Medulla oblongata (tissue), 1 donor: ENCODE results near the gene RTL1.
A peak's percentile ranks its signal among the peaks of the same experiment; 100 is the strongest.

ENCODE experiments used
- DNase-seq: peaks from one replicate; pipeline ENCODE4 v3.0.0-alpha.2; 2015; ENCODE audit errors: extremely low spot score

RTL1 gene

DNA sequence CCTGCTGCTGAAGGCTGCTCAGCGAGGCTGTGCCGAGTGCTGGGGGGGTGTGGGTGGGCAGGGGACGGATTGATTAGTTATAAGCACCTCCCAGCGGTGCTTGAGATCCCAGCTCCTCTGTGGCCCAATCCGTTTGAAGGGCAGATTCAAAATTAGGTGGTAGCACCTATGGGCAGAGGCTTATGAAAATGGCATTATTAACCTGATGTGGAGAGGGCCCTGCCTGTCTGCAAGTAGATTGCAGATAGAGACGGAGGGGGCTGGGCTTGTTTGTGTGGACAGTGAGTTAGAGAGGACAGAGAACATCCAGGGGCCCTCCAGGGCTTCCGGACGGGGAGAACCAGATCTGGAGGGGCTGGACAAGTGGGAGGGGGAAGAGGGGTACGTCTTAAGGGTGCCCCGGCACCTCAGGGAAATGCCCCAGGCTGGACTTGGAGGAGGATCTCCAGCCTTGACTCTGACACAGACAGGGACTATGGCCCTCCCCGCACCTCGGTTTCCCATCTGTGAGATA is at the start of gene RTL1:
TSS of gene RTL1 (minus strand) at position 51 of the 514 bp plus-strand sequence. CDS start 18,934 bp downstream, outside the sequence.
- DNase-seq: no peak

DNA sequence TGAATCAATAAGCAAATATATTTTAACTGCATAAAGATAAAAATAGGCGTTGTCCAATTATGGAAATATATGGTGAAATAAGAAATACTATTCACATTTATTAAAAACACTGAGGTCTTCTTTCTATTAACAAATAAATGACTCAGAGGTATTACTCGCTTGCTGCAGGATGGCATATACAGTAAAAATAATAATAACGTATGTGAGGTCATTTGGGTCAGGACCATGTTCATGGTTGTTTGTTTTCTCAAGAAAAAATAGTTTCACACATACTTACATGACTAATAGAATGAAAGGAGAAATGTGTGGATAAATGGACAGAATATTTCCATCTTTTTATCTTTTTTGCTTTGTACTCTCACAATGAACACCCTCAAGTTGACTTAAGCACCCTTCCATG is 46.5 kb upstream of the RTL1 start:
- DNase-seq: no peak

- DNase-seq: no peak
These were observed 40.5 kb upstream of the RTL1 start for GRCh38 chr14:100944052-100944451.

DNA sequence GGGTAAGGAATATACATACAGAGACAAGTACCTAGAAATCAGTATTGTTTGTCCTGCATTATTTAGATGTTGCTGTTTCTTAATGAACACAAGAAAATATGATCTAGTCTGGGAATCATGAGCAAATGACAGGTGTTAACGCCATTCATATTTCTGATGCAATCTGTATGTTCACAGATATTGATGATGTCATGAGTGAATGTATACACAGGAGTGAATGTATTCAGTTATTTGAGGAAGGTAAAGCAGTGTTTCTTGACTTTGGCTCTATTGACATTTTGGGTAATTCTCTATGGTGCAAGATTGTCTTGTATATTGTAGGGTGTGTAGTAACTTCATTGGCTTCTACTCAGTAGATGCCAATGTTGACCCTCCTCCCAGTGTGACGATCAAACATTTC is 26.7 kb upstream of the RTL1 start:
- DNase-seq: no peak

DNA sequence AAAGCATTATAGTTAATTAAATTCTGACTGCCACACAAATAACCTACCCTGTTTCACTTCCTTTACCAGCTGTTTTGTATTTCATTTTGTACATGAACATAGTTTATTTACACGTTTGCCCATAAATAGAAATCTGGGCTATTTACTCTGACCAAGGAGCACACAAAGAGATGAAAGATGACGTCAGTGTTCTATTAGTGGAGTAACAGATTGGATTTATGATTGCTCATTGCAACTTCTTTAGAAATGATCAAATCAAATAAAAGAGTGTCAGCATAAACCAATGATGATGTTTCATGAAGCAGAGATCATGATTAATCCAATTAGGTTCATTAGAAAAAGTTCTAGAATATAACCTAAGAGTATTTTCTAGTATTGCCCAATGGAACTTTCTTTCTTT is 12.0 kb upstream of the RTL1 start:
- DNase-seq: no peak

DNA sequence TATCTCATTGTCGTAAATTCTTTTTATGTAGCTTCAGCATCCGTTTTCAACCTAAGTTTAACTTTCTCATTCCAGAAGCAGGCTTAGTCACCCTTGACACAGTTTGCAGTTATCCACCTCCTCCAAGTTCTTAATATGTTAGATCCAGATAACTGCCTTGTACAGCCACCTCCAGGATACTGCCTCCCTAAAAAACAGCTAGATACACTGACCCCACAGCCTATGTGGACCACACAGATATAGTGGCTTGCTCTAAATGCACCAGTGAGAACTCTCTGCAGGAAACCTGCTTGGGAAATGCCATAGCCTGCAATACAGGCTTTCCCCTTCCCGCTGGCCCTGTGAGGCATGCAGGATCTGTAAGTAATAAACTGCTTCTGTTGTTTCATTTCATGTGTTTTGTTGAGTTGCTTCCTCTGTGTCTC is 11.1 kb upstream of the RTL1 start:
- no peak for DNase-seq

- DNase-seq: no peak
These were observed 8.3 kb upstream of the RTL1 start for GRCh38 chr14:100911665-100912316.

DNA sequence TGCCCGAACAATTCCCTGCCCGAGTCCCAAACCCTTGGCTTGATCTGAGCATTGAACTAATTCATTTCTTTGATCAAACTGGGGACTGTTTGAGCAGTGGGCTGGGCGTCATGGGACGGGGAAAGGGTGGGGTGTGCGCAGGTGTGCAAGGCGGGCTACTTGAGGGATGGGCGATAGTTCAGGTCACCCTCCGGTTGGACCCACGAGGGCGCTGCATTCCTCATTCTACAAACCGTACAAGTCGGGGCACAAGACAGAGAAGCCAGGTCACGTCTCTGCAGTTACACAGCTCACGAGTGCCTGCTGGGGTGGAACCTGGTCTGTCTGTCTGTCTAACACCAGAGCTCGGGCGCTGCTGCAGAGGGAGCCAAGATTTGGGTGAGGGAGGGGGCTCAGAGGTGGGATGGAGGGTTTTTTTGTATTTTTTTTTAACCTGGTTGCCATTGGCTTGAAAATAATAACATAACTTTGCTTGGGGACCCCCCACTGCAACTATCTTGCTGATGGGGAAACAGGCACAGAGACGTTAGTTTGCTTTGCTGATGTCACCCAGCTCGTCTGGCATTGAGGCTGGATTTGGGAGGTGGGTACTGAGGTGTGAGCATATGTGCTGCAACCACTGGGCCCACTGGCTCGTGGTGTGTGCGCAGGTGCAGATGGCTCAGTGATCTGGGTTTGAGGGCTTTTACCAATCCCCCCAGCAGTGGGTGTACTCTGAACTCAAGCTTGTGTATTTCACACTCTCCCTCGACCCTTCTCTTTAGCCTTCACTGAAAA is 7.6 kb upstream of the RTL1 start:
- no peak for DNase-seq

- no peak for DNase-seq
These were observed 5.9 kb upstream of the RTL1 start for GRCh38 chr14:100909439-100909838.

GRCh38 chr14:100907240-100907639 is 3.7 kb upstream of the RTL1 start:
- DNase-seq: no peak

GRCh38 chr14:100906420-100906819 is 2.9 kb upstream of the RTL1 start:
- DNase-seq: no peak

- no peak for DNase-seq
These were observed 1.6 kb upstream of the RTL1 start for GRCh38 chr14:100905166-100905565.

DNA sequence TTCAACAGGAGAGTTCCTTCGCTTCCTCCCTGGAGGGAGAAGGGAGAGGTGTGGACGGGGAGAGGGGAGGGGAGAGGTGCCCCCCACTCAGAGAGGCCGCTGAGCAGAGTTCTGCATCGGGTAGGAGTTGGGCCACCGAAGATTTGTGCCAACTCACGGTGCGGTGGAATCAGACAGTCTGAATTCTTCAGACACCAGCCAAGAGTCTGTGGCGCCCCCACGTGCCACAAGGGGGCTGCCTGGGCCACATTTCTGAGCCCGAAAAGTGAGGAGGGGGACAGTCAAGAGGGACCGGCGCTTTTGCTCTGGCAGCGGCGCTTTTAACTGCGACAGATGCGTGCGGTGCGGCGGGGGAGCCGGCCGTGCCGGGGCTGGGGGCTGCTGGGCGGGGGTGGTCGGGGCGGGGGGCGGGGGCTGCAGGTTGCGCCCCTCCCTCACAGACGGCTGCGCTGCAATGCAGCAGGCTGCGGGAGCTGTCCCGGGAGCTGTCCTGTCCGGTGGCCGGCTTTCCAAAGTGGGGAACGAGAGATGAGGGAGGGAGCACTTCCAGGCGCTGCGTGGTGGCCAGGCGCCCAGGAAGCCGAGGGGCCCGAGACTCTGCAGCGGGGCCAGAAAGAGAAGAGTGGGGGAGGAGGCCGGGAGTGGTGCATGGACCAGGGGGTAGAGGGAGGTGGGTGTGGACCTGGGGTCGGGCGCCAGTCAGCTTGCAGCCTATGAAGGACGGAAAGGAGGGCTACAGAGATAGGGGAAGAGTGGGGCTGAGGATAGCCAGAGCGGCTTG is 975 bp upstream of the RTL1 start:
- DNase-seq: no peak

DNA sequence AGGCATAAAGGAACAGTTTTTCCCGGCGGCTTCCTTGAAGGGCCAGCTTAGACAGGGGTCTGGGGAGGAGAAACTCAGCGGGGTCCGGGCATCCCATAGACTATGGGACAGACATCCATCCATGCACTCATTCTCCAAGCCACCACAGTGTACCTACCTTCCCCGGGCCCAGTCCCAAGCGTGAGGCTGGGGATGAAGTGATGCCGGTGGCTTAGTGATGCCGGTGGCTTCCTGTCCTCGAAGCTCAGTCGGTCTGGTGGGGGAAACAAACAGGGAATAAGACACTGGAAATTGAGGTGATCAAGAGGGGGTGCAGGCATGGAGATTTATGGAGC is 421 bp downstream of the RTL1 start:
- DNase-seq: no peak

- no peak for DNase-seq
These were observed 1.0 kb downstream of the RTL1 start for GRCh38 chr14:100902295-100903133.

DNA sequence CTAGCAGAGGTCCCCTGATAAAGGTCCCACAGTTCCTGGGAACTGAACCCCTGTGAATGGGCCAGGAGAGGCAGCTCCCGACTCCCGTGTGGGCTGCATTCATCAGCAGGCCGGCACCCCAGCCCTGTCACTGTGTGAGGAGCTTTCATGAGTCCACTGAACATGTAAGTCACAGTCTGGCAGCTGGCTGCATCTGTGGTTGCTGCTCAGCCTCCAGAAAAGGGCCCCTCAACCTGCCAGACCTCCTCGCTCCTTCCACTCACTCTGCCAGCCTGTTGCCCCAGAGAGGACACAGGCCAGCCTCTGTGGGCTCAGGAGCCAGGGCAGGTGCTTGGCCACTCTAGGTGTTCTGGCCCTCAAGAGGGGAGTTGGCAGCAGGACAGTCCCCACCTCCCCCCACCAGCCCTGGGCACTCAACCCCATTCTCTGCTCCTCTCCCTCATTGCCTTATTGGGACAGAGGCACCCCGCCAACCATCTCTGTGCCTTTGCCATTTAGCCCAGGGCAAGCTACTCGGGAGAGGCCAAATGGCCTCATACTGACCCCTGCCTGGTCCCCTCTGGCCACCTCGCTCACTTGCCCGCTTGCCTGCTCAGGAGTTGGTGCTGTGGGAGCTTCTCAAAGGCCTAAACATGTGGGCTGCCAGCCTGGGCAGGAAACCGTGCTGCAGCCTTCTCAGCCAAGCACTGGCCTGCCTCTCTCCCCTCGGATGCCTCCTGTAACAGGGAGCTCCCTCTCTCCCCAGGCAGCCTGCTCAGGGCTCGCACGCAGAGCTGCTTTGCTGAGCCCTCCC is 1.9 kb downstream of the RTL1 start:
- no peak for DNase-seq

GRCh38 chr14:100900837-100901390 is 2.6 kb downstream of the RTL1 start:
- no peak for DNase-seq

DNA sequence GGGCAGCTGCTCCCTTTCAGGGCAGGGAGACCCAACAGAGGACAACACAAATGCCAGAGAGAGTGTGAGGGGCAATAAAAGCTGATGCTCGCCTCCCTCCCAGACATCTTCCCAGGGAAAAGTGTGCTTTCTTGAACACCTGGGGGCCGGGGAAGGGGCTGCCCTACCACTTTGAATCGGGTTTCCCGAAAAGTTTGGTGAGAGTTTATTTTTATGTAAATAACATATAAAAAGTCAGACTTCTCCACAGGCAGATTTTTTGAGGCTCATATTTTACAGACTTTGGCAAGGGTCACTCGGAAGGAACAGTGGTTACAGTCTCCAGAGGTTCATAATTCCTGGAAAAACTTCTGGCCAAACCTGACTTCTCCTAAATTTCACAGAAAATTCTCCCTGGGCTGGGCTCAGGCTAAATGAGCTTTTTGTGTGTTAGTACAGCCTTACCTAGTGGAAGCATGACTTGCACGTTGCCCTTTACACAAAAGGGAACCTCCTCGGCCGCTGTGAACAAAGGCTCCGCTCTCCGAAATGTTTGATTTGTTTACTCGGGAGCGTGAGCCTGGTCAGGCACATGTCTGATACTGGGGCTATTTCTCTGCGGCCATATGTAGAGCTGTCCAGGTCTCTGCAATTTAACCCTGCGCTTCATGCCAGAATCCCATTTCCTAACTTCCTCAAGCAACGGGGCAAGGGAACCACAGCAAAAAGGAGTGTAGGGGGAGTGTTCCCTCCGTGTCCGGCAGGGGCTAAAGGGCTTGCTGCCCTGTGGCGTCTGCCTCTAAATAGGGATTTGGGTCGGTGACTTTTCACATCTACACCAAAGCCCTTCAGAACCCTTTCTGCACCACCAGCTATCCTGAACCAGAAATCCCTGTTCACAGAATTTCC is 3.4 kb downstream of the RTL1 start:
- peak; percentile 4 for DNase-seq
